Psoas muscle (tissue), 8 donors: ENCODE data around the gene SYNPR. TPM values are rescaled to one million over a fixed set of nuclear protein-coding genes. Genes with fewer than 3 reads are reported as not detected.

Source experiments
- ATAC-seq, 4 donors: fragments of 200-7000 bp; cut with Tn5 transposase; one replicate each; pipeline ENCODE4 v1.9.1; 2020; ENCODE audit warnings: moderate library complexity in 3 of 4, mild to moderate bottlenecking in 2 of 4
- DNase-seq, 2 donors: peaks; one replicate each; pipeline ENCODE4 v3.0.0-alpha.2; 2020
- H3K27ac ChIP-seq: fragments of 200-600 bp; one replicate; pipeline ENCODE4 v1.8.0; 2022
- H3K27me3 ChIP-seq, 3 donors: fragments of 200-600 bp in 1 of 3; one replicate each; pipeline versions ENCODE4 v1.6.1 to v1.8.0; 2013 to 2022; ENCODE audit warnings: low read length in 2 of 3, mild to moderate bottlenecking in 2 of 3, moderate library complexity in 1 of 3; ENCODE audit not compliant: insufficient read depth in 3 of 3
- H3K36me3 ChIP-seq, 2 donors: fragments of 200-600 bp in 1 of 2; one replicate each; pipeline versions ENCODE4 v1.6.1 to v1.8.0; 2013 to 2022; ENCODE audit warnings: low read depth in 1 of 2, mild to moderate bottlenecking in 1 of 2, moderate library complexity in 1 of 2; ENCODE audit not compliant: insufficient read depth in 1 of 2
- H3K4me1 ChIP-seq: fragments of 200-600 bp; one replicate; pipeline ENCODE4 v1.8.0; 2022
- H3K4me3 ChIP-seq: fragments of 200-600 bp; one replicate; pipeline ENCODE4 v1.8.0; 2022; ENCODE audit warnings: mild to moderate bottlenecking
- H3K9me3 ChIP-seq: fragments of 200-600 bp; one replicate; pipeline ENCODE4 v1.8.0; 2022
- WGBS, 3 donors: extraction: QIAGEN DNeasy Blood & Tissue Kit; methylation state at CpG; one replicate each; pipeline versions ENCODE4 v1.1.6 to v1.1.7; 2013; 5-methylcytosine and 5-hydroxymethylcytosine counted together
- intact Hi-C, 2 donors: fragments of 100-400 bp; cut with DNase I; formaldehyde crosslinking; loops; one replicate each; pipeline versions ENCODE4 v1.11.0 to v1.14.2; 2022
- polyA plus RNA-seq, 3 donors: library from polyadenylated mRNA; stranded (reverse); fragments of 200-250 nt; gene quantifications; one replicate each; pipeline ENCODE4 v1.2.3, GENCODE V29; 2013
- total RNA-seq, 4 donors: library from RNA; stranded (reverse); fragmentation: NEBNext Ultra II Directional in 2 of 4; extraction: Animal tissue kit (Norgen Biotek cat#: 25700) in 2 of 4; gene quantifications; one replicate each; pipeline versions ENCODE4 v1.2.1 to v1.2.4, GENCODE V29; 2021 to 2023
- TF ChIP-seq, protein P1 (sequence below): fragments of 200-600 bp; IDR thresholded peaks from one replicate; pipeline ENCODE4 v1.8.0; 2022; ENCODE audit warnings: antibody characterized with exemption
- donor health status: healthy with polysubstance abuse.
- donor health status: DM: no; HTN: no; CAD: no; lungs with moderate emphysema.
- donor health status: Bipolar disorder and iron deficiency.
- donor health status: healthy.
- donor health status: DM: yes; HTN: yes; CAD: no.
- donor health status: DM: no; HTN: no; CAD: no.
- donor health status: DM: no; HTN: no; CAD: no.
- donor health status: DM: yes; HTN: yes; CAD: no.

SYNPR gene
- total and polyA plus RNA-seq, 7 donors: 0.03 TPM; not detected in 6

DNA sequence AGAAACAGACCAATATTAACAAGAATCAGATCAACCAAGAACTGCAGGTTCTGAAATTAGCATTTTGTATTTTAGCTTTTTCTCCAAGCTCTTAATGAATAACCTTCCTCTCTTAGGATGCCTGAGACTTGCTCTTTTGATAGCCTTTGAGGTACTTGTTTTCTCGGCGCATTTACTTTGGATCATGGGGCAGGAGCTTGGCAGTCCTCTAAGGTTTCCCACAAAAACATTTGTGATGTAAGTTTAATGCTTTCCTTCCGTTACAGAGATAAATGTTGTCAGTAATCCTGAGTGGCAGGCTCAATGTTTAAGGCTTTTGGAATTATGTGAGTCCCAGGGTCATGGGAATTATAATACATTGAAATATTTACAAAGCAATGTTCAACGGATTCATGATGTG lies 236.6 kb downstream of the SYNPR start:
- no peak for DNase-seq
- intact Hi-C loops: no loop called here
- no peaks in the 10 kb centered on the region for H3K9me3 ChIP-seq
- no peaks in the 10 kb centered on the region for H3K27me3 ChIP-seq
- no peak overlapping the region for H3K4me3 ChIP-seq
- no peaks in the 10 kb centered on the region for H3K36me3 ChIP-seq
- WGBS, 3 donors: 55 to 62% (median 60%) methylated on average over 4 of the region's 4 CpGs
- no peak for ATAC-seq
- TF ChIP-seq, protein P1, sequence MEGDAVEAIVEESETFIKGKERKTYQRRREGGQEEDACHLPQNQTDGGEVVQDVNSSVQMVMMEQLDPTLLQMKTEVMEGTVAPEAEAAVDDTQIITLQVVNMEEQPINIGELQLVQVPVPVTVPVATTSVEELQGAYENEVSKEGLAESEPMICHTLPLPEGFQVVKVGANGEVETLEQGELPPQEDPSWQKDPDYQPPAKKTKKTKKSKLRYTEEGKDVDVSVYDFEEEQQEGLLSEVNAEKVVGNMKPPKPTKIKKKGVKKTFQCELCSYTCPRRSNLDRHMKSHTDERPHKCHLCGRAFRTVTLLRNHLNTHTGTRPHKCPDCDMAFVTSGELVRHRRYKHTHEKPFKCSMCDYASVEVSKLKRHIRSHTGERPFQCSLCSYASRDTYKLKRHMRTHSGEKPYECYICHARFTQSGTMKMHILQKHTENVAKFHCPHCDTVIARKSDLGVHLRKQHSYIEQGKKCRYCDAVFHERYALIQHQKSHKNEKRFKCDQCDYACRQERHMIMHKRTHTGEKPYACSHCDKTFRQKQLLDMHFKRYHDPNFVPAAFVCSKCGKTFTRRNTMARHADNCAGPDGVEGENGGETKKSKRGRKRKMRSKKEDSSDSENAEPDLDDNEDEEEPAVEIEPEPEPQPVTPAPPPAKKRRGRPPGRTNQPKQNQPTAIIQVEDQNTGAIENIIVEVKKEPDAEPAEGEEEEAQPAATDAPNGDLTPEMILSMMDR: no peak
- no peak overlapping the region for H3K27ac ChIP-seq
- no peaks in the 10 kb centered on the region for H3K4me1 ChIP-seq

DNA sequence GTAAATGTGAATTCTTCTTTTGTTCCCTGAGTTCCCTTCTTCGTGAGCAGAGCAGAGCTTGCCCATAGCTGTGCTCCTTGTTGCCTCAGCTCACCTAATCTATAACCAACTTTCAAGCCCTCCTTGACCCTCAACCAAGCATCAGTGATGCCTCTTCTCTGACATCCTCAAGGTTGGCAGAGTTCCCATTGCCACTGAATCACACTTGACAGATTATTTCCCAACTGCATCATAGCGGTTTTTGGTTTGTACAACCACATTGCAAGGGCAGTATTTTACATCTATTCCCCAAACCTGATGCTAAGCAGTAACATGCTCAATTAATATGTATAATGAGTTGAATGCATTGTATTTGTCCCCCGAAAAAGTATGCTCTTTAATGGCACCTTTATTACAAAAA lies 241.3 kb downstream of the SYNPR start:
- DNase-seq (no peak), ATAC-seq (no peak)
- Histone ChIP-seq H3K27me3 (no peaks in the 10 kb centered on the region), H3K9me3 (no peaks in the 10 kb centered on the region), H3K27ac (no peak overlapping the region), H3K36me3 (no peaks in the 10 kb centered on the region), H3K4me3 (no peak overlapping the region), H3K4me1 (no peaks in the 10 kb centered on the region)
- TF ChIP-seq, protein P1: no peak
- 70 to 76% (median 74%) methylated on average over 3 of the region's 3 CpGs for WGBS, 3 donors
- intact Hi-C loops: no loop called here

DNA sequence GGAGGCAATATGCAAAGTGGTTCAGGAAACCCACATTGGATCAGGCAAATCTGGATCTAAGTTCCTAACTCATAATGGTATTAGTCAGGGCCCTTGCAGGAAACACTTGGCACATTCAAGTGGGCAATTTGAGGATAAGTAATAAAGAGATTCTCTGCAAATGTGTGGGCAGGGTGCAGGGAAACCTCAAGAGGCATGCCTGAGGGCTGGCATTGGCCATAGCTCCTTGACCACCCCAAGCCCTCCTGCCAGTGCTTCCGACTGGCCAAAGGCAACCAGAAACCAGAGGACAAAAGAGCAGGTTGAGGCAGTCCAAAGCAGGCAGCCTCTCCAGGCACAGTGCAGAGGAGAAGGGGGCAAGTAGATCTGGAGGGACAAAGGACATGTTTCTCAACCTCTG lies 243.5 kb downstream of the SYNPR start:
- no peak for ATAC-seq
- intact Hi-C loops: no loop called here

DNA sequence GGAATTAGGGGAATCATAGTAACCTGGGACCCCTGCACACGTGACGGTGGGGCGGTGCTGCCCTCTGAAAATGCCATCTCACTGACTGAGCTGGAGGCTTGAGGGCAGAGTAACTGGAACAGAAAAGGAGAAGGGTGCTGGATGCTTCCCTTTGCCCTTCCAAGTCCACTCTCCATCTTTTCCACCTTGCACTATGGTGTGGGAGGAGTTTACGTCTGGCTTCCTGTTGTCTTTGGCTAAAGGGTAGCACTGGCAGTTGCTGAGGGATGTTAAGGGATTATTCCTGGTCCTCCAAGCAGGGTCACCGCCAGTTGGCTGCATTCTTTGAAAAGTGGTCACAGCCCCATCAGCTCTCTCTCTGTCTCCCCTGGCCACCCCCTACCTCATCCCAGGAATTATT lies 245.0 kb downstream of the SYNPR start:
- H3K36me3 ChIP-seq: no peaks in the 10 kb centered on the region
- H3K4me1 ChIP-seq: no peaks in the 10 kb centered on the region
- no peaks in the 10 kb centered on the region for H3K27me3 ChIP-seq
- no peaks in the 10 kb centered on the region for H3K9me3 ChIP-seq
- TF ChIP-seq, protein P1: no peak
- WGBS, 3 donors: 41 to 53% (median 51%) methylated on average over 5 of the region's 5 CpGs
- DNase-seq (no peak), ATAC-seq (no peak)
- intact Hi-C loops: no loop called here
- H3K4me3 ChIP-seq: no peak overlapping the region
- no peak overlapping the region for H3K27ac ChIP-seq

More for the DNA sequence above, 243.5 kb downstream of the SYNPR start:
- 59 to 74% (median 68%) methylated on average over 1 of the region's 1 CpG for WGBS, 3 donors
- H3K27me3 ChIP-seq: no peaks in the 10 kb centered on the region
- H3K9me3 ChIP-seq: no peaks in the 10 kb centered on the region
- H3K4me1 ChIP-seq: no peaks in the 10 kb centered on the region
- H3K36me3 ChIP-seq: no peaks in the 10 kb centered on the region
- TF ChIP-seq, protein P1: no peak
- H3K4me3 ChIP-seq: no peak overlapping the region
- no peak overlapping the region for H3K27ac ChIP-seq
- DNase-seq: no peak

DNA sequence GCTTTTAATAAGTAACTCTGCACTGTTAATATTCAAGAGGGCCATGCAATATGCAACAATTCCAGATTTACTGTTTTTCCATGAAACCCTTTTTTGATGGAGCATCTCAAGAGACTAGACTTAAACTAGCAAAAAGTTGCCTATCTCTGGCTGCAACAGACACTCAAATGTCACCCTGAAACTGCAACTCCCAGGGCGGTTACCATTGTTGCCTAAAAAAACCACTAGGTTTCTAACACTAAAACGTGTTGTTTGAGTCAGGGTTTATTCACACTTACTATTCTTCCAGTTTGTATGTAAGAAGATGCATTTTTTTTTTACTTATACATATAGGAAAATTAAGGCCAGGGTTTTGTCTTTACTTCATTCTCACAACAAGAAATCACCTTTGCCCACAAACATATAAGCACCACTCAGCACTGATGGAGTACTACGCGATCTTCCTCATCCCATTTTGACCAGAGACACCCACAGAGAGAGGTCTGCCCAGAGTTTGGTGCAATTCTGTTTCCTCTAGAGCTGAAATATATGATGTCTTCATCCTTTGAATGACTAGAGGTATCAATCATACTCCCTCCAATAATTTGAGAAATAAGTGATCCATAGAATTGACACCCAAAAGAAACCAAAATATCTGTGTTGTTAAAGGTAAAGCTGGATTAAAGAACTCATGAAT lies 250.4 kb downstream of the SYNPR start:
- 74 to 78% (median 76%) methylated on average over 4 of the region's 4 CpGs for WGBS, 3 donors
- DNase-seq (no peak), ATAC-seq (no peak)
- Histone ChIP-seq H3K27ac (no peak overlapping the region), H3K27me3 (no peaks in the 10 kb centered on the region), H3K36me3 (no peaks in the 10 kb centered on the region), H3K4me3 (no peak overlapping the region), H3K4me1 (no peaks in the 10 kb centered on the region), H3K9me3 (no peaks in the 10 kb centered on the region)
- TF ChIP-seq, protein P1: no peak
- intact Hi-C loops: no loop called here
